ENCODE results near the gene CDT1. TPM values are rescaled to one million over a fixed set of nuclear protein-coding genes. Genes with fewer than 3 reads are reported as not detected.

CDT1 gene
- total RNA-seq, 4 donors from 2014 or later = 0.31 to 2.5 (median 0.42) TPM; not detected in 1

GRCh38 chr16:88779406-88780141, 24.0 kb upstream of the CDT1 start:
- no peaks in the 10 kb centered on the region for H3K9me3 ChIP-seq

DNA sequence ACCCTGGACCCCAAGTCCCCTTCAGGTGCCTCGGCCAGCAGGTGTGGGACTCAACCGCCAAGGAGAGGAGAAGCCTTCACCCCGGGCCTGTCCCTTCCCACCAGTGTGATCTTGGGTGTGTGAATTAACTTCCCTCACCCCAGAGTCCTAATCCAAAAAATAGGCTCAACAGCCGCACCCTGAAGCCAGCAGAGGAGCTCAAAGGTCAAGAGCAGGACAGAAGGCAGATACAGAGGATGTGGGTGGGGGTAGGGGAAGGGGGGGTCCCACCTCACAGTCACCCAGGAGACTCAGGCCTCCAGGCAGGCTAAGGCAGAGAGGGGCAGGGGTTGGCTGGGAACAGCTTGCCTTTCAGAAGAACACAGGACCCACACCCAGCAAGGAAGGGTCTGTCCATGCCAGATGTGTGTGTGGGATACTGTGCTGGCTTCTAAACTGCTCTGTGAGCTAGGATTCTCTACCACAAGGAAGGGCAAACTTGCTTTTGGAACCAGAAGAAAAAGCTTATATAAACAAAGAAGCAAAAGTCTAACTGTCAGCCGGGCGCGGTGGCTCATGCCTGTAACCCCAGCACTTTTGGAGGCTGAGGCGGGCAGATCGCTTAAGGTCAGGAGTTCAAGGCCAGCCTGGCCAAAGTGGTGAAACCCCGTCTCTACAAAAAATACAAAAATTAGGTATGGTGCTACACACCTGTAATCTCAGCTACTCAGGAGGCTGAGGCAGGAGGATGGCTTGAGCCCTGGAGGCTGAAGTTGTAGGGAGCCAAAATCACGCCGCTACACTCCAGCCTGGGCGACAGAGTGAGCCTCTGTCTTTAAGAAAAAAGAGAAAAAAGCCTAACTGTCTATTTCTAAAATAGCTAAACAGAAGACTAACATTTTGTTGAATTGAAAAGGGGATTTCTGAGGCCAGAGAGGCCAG, 23.2 kb upstream of the CDT1 start:
- no peaks in the 10 kb centered on the region for H3K36me3 ChIP-seq
- in situ Hi-C loops (cut with MboI; ENCODE audit: low sequenced_read_pairs in 4 of 4) = no loop called here
- H3K27me3 ChIP-seq = peaks cover 5 to 10% (median 10%) of the 10 kb centered on the region in 3 donors
- no peaks in the 10 kb centered on the region for H3K9me3 ChIP-seq
- DNase-seq (no peak), ATAC-seq (no peak)
- TF ChIP-seq POLR2A (IDR thresholded peaks at IDR 0.05) = no peak
- no peak for TF ChIP-seq CTCF (IDR thresholded peaks at IDR 0.05 in 4 of 5, conservative IDR thresholded peaks at IDR 0.05 in 1 of 5)
- no peak overlapping the region for H3K27ac ChIP-seq
- H3K4me3 ChIP-seq = no peak overlapping the region
- H3K4me1 ChIP-seq = peaks cover 9 to 18% of the 10 kb centered on the region in 2 donors
- intact Hi-C loops (cut with DNase I; ENCODE audit: low total_unique reads) = no loop called here

More at GRCh38 chr16:88779406-88780141, 24.0 kb upstream of the CDT1 start:
- Histone ChIP-seq H3K27ac (no peak overlapping the region), H3K4me3 (no peak overlapping the region), H3K36me3 (no peaks in the 10 kb centered on the region), H3K27me3 (peaks cover 5 to 10% (median 8%) of the 10 kb centered on the region in 3 donors), H3K4me1 (peaks cover 9 to 18% of the 10 kb centered on the region in 2 donors)
- DNase-seq (no peak), ATAC-seq (no peak)
- TF ChIP-seq CTCF (IDR thresholded peaks at IDR 0.05 in 4 of 5, conservative IDR thresholded peaks at IDR 0.05 in 1 of 5) (no peak), POLR2A (IDR thresholded peaks at IDR 0.05) (no peak)
- in situ Hi-C loops (cut with MboI; ENCODE audit: low sequenced_read_pairs in 4 of 4) (no loop called here), intact Hi-C loops (cut with DNase I; ENCODE audit: low total_unique reads) (no loop called here)

- Histone ChIP-seq H3K27me3 (peaks cover 5 to 14% (median 10%) of the 10 kb centered on the region in 3 donors), H3K36me3 (no peaks in the 10 kb centered on the region), H3K4me3 (no peak overlapping the region), H3K9me3 (no peaks in the 10 kb centered on the region), H3K27ac (no peak overlapping the region), H3K4me1 (peaks cover 9 to 18% of the 10 kb centered on the region in 2 donors)
- DNase-seq = no peak
- intact Hi-C loops (cut with DNase I; ENCODE audit: low total_unique reads) (no loop called here), in situ Hi-C loops (cut with MboI; ENCODE audit: low sequenced_read_pairs in 4 of 4) (no loop called here)
- no peak for ATAC-seq
- TF ChIP-seq CTCF (IDR thresholded peaks at IDR 0.05 in 4 of 5, conservative IDR thresholded peaks at IDR 0.05 in 1 of 5) = no peak
- no peak for TF ChIP-seq POLR2A (IDR thresholded peaks at IDR 0.05)
Measured at GRCh38 chr16:88781140-88782077, 22.2 kb upstream of the CDT1 start.
